ENCODE results near the gene PDGFC. TPM values are rescaled to one million over a fixed set of nuclear protein-coding genes. Genes with fewer than 3 reads are reported as not detected.
"Not testable (repeated sequence)": the region's sequence is repeated elsewhere in the genome, so short reads cannot be mapped to it uniquely, and the experiment has no call there.

The PDGFC gene
- polyA plus RNA-seq, 12 donors, result 27.7 to 56.7 (median 36.2) TPM; not detected in 1

GRCh38 chr4:156915221-156915620 lies 56.4 kb downstream of the PDGFC start:
- DNase-seq, result no peak

DNA sequence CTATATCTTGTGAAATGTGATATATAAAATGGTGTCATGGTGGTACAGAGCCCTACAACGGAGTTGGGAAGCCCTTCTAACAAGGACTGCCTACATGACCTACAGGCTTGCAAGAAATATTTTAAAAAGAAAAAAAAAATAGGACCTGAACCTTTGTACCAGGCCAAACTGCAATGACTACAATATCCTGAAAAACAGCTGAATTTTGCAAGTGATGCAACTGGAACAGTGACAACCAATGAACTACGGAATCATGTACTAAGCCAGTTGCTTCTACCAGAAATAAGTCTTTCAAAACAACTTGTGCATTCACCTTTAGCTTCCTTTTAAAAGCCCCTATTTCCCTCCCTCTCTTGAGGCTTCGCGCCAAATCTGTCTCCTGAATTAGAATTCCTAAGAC lies 58.4 kb downstream of the PDGFC start:
- DNase-seq, result no peak

GRCh38 chr4:156909010-156909409 lies 62.6 kb downstream of the PDGFC start:
- no peak for DNase-seq

- DNase-seq, result no peak
Measured at GRCh38 chr4:156906325-156906724, 65.3 kb downstream of the PDGFC start.

GRCh38 chr4:156901871-156902270 lies 69.7 kb downstream of the PDGFC start:
- DNase-seq, result no peak

GRCh38 chr4:156898373-156899117 lies 73.1 kb downstream of the PDGFC start:
- peak; percentile 9 for DNase-seq

- no peak for DNase-seq
Measured at GRCh38 chr4:156896527-156896926, 75.1 kb downstream of the PDGFC start.

DNA sequence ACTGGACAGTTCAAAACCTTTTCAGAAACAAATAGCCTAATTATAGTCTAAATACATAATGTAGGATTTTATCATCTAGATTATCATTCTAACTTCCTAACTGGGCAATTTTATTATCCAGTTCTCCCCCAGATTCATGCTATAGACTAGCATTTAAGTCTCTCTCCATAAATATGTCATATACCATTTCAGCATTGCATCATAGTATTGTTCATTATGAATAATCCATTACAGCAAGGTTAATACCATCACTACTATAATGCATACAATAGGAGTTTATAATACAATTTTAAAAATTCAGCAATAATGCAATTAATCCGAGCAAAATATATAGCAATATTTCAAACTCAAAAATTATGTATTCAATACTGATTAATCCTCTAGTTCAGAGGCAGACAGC lies 77.4 kb downstream of the PDGFC start:
- no peak for DNase-seq

DNA sequence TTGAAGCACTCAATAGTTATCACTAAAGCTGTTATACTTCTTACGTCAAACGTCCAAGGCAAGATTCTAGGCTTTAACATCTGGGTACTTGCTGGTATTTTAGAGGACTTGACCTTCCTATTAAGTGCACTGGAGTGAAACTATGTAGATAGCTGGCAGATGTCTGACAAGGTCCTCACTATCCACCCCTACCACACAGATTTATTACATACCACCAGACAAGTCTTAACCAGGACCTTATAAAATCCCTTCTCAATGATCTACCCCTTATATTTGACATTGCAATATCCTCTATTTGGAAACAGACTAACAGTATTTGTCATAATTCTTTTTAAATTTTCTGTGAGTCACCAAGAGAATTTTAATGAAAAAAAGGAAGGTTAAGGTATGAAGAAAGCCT lies 78.8 kb downstream of the PDGFC start:
- no peak for DNase-seq

GRCh38 chr4:156889616-156890594 lies 81.7 kb downstream of the PDGFC start:
- DNase-seq, result peak; percentile 4

DNA sequence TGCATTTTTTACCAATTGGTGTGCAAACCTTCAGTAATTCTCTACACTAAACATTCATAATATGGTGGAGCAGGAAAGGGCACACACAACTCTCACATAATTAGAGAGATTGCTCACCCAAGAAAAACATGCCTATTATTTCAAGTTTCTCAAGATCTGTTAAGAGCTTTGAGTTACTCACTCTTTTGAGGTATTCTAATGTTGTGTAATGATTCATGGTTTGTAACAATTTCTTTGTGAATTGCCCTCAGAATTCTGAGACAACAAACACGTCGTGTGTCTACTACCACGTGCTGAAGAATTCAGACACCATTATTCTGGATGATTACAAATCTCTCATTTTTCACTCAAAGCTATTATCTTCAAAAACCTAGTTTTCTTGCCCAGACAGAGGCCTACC lies 82.8 kb downstream of the PDGFC start:
- no peak for DNase-seq

DNA sequence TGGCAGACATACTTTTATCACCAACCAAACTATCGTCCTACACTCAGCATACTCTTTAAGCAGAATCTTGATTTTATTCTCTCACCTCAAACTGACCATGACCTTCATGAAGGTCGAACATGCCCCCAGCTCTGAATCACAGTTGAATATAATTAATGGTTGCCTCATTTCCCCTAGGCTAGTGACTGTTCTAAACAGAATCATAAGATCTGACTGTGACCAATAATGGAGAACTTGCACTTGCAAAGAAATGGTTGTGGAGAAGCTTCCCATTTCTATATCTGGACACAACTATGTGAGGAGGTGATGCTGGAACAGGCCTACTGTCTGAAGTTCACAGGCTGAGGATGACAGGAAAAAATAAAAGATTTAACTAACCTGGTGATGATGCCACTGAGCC lies 85.1 kb downstream of the PDGFC start:
- DNase-seq, result no peak

GRCh38 chr4:156885374-156885773 lies 86.2 kb downstream of the PDGFC start:
- DNase-seq, result no peak

DNA sequence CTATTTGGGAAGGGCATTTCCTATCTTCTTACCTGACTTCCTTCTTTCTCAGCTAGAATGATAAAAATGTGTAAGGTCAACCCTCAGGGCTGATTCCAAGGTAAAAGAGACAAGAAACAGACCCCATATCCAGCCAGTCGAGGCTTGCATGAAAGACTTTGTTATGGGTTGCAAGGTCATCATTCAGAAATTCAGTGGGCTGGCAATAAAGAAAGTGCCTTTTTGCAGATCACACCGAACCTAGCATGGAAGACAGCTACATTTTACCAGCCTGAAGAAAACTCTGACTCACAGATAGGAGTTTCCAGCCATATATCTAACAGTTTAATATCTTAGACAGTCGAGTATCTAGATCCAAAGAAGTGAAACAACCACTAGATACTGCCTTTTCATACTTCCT lies 87.4 kb downstream of the PDGFC start:
- no peak for DNase-seq

DNA sequence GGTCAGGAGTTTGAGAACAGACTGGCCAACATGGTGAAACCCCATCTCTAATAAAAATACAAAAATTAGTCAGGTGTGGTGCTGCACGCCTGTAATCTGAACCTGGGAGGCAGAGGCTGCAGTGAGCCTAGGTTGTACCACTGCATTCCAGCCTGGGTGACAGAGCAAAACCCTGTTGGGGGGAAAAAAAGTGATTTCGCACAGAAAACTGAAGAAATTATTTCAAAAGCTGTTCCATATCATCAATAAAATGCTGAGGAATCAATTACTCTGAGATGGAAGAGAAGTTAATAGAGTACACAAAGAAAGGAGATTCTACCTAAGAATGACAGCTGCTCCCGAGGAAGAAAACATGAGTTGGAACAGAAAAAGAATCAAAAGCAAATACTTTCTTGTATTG lies 95.9 kb downstream of the PDGFC start:
- DNase-seq, result no peak

DNA sequence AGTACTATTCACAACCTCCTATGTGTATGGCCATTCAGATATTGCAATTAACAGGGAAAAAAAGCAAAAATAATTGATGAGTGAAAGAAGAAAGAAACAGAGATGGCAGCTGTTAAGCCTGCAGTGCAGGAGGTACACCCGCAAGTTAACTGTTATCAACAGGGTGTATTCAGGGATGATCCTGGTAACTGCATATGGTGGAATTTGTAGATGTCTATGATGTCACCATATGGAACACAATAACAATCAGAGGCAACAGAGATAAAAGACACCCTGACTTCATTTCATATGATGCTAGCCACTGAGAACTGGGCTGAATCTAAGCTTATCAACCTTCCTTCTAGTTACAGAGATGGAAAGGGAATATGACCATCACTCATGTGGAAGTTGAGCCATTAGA lies 96.5 kb downstream of the PDGFC start:
- DNase-seq, result no peak

DNA sequence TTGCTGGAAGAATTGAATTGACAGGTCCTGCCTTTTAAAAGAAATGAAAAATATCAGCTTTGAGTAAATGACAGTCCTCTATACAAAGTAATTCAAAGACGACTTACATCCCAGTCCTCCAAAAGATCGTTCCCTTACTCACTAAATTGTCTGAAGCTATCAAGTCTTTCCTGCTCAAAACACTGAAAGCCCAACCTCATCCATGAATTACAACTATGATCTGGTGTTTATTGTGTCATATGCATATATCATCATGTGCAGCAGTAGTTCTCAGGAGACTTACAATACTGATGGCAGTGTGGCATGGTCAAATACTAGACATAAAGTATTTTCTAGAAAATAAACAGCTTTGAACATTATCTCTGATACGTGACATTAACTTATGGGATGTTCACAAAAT lies 97.8 kb downstream of the PDGFC start:
- no peak for DNase-seq

DNA sequence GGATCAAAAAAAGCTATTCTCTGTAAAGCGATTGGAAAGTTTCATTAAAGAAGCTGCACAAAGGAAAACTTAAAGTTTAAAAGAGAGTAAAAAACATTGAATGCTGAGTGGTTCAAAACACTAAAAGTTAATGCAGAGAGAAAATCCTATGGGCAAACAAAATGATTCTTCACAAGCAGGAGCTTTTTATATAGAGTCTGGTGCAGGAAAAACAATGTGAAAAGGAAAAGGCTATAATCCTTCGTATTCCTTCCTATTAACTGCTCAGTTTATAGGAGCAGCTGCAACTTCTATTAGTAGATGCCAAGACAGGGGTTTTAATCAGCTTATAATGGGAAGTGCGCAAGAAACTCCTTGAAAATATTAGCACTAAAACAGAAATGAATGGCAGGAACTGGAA lies 100.7 kb downstream of the PDGFC start:
- no peak for DNase-seq

DNA sequence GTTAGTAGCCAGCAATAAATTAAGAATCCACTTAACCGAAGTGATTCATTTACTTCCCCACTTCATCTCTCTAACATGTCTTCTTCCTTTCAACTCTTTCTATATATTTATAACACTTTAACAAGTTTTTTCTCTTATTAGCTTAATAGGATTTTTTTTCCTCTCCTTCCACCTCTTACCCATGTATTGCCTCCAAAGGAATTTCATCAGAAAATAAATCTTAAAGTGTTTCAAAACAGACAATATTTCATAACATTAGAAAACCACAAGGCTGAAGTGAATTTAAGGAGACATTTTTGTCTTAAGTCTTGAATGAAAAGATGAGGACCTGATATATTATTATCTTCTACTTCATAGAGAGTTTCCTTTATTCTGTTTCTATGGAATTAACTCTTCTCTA lies 101.5 kb downstream of the PDGFC start:
- DNase-seq, result no peak

DNA sequence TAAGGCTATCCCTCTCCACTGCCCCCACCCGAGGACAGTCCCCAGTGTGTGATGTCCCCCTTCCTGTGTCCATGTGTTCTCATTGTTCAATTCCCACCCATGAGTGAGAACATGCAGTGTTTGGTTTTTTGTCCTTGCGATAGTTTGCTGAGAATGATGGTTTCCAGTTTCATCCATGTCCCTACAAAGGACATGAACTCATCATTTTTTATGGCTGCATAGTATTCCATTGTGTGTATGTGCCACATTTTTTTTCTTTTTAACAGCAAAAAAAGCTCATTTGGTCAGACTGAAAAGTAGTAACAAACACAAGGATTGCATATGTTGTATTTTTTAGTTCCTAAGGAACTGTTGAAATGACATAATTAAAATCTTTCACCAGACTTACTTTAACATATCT lies 105.5 kb downstream of the PDGFC start:
- DNase-seq, result not testable (repeated sequence)

DNA sequence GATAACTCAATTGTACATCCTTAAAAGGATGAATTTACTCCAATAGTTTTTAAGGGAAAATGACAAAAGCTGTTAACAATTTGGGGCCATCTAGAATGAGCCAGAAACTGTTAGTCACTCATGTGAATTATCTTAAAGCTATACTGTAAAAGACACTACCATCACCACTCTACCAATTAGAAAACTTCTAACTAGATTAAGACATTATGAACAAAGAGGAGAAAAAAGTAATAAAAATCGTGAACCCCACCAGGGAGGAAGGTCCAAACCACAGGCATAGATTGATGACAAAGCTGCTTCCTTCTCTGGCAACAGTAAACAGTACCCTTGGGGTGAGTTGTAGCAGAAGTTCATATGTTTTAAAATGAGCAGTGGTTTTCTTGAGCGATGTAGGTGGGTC lies 106.1 kb downstream of the PDGFC start:
- DNase-seq, result no peak

- no peak for DNase-seq
Measured at GRCh38 chr4:156858071-156858470, 113.5 kb downstream of the PDGFC start.

- DNase-seq, result no peak
Measured at GRCh38 chr4:156838761-156839160, 132.8 kb downstream of the PDGFC start.

All from muscle of arm (tissue), 12 donors.